ENCODE data around the gene UBE2Z.
"Not testable (repeated sequence)": the region's sequence is repeated elsewhere in the genome, so short reads cannot be mapped to it uniquely, and the experiment has no call there.

Gene UBE2Z

GRCh38 chr17:48928876-48929811, 20.9 kb downstream of the UBE2Z start:
- POLR2A ChIA-PET, result no interaction called here
- CTCF ChIA-PET, result interaction anchor here (0.6 to 1.6 kb wide), 4 partner anchors 12 to 1273 kb away, joined by 3 to 6 read pairs (median 4); no protein-coding TSS in a partner anchor
- no peak for DNase-seq (ENCODE audit: extremely low spot score)
- TF ChIP-seq, protein P1, sequence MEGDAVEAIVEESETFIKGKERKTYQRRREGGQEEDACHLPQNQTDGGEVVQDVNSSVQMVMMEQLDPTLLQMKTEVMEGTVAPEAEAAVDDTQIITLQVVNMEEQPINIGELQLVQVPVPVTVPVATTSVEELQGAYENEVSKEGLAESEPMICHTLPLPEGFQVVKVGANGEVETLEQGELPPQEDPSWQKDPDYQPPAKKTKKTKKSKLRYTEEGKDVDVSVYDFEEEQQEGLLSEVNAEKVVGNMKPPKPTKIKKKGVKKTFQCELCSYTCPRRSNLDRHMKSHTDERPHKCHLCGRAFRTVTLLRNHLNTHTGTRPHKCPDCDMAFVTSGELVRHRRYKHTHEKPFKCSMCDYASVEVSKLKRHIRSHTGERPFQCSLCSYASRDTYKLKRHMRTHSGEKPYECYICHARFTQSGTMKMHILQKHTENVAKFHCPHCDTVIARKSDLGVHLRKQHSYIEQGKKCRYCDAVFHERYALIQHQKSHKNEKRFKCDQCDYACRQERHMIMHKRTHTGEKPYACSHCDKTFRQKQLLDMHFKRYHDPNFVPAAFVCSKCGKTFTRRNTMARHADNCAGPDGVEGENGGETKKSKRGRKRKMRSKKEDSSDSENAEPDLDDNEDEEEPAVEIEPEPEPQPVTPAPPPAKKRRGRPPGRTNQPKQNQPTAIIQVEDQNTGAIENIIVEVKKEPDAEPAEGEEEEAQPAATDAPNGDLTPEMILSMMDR (IDR thresholded peaks at IDR 0.05; ENCODE audit: control extremely low read depth, extremely low read depth, low read depth, missing control alignments), result no peak

DNA sequence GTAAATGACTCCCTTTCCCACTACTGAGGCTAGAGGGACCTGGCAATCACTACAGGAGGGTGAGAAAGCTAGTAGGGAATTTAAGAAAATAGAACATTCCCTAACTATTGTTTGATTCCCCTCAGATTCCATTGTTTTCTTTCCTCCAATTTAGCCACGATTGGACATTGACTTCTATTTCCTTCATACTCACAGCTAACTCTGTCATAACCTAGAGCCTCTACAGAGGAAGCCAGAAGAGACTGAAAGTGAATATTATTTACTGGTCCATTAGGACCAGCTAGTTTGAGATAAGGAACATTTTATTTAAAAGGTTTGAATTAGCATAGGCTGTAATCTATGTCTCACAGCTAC, 21.6 kb downstream of the UBE2Z start:
- ChIA-PET POLR2A (no interaction called here), CTCF (interaction anchor here (0.6 to 1.7 kb wide), 5 partner anchors 11 to 1273 kb away, joined by 3 to 10 read pairs (median 4); no protein-coding TSS in a partner anchor)
- DNase-seq (ENCODE audit: extremely low spot score), result no peak
- TF ChIP-seq, protein P1 (IDR thresholded peaks at IDR 0.05; ENCODE audit: control extremely low read depth, extremely low read depth, low read depth, missing control alignments), result no peak

- POLR2A ChIA-PET, result no interaction called here
- CTCF ChIA-PET, result interaction anchor here (1.2 to 1.7 kb wide), 4 partner anchors 11 to 52 kb away, joined by 3 to 10 read pairs (median 5); no protein-coding TSS in a partner anchor
- TF ChIP-seq, protein P1 (IDR thresholded peaks at IDR 0.05; ENCODE audit: control extremely low read depth, extremely low read depth, low read depth, missing control alignments), result no peak
- DNase-seq (ENCODE audit: extremely low spot score), result no peak
These were observed 22.2 kb downstream of the UBE2Z start for GRCh38 chr17:48930435-48930873.

GRCh38 chr17:48933035-48933434, 24.8 kb downstream of the UBE2Z start:
- ChIA-PET CTCF (interaction anchor here (0.7 to 1.6 kb wide), 3 partner anchors 9 to 254 kb away, joined by 4 to 5 read pairs (median 4); no protein-coding TSS in a partner anchor), POLR2A (interaction anchor here (1.9 kb wide), 1 partner anchor 18 kb away, joined by 5 read pairs; no protein-coding TSS in a partner anchor)
- no peak for DNase-seq (ENCODE audit: extremely low spot score)
- TF ChIP-seq, protein P1 (IDR thresholded peaks at IDR 0.05; ENCODE audit: control extremely low read depth, extremely low read depth, low read depth, missing control alignments), result no peak

GRCh38 chr17:48944515-48945260, 36.5 kb downstream of the UBE2Z start, which contains the start of gene SNF8:
Gene SNF8, minus strand, starts transcription at chr17:48944842. Its CDS starts 108 bp downstream, at chr17:48944734.
- TF ChIP-seq, protein P1 (IDR thresholded peaks at IDR 0.05; ENCODE audit: control extremely low read depth, extremely low read depth, low read depth, missing control alignments), result no peak
- CTCF ChIA-PET, result interaction anchor here (0.9 to 1.9 kb wide), 4 partner anchors 13 to 66 kb away, joined by 3 to 4 read pairs (median 3); no protein-coding TSS in a partner anchor
- peak; percentile 97 for DNase-seq (ENCODE audit: extremely low spot score)
- POLR2A ChIA-PET, result interaction anchor here (0.6 to 1.0 kb wide), 2 partner anchors 52 to 133 kb away, joined by 3 read pairs; partner anchors contain the start of gene ATP5MC1

DNA sequence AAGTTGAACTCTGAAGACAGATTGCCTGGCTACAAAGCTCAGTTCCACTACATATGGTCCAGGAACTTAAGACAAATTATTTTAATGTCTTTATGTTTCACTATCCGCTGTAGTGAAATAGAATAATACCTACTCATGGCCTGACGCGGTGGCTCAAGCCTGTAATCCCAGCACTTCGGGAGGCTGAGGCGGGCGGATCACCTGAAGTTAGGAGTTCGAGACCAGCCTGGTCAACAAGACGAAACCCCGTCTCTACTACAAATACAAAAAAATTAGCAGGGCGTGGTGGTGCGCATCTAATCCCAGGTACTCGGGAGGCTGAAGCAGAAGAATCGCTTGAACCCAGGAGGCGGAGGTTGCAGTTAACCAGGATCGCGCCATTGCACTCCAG, 37.0 kb downstream of the UBE2Z start:
- ChIA-PET POLR2A (interaction anchor here (0.6 to 1.0 kb wide), 2 partner anchors 53 to 134 kb away, joined by 3 read pairs; partner anchors contain the start of gene ATP5MC1), CTCF (interaction anchor here (1.4 to 1.9 kb wide), 3 partner anchors 13 to 66 kb away, joined by 3 to 4 read pairs (median 3); no protein-coding TSS in a partner anchor)
- DNase-seq (ENCODE audit: extremely low spot score), result not testable (repeated sequence)

Measured in GM10248 (cell line).